ENCODE results near the gene KCNQ1.

Gene KCNQ1

DNA sequence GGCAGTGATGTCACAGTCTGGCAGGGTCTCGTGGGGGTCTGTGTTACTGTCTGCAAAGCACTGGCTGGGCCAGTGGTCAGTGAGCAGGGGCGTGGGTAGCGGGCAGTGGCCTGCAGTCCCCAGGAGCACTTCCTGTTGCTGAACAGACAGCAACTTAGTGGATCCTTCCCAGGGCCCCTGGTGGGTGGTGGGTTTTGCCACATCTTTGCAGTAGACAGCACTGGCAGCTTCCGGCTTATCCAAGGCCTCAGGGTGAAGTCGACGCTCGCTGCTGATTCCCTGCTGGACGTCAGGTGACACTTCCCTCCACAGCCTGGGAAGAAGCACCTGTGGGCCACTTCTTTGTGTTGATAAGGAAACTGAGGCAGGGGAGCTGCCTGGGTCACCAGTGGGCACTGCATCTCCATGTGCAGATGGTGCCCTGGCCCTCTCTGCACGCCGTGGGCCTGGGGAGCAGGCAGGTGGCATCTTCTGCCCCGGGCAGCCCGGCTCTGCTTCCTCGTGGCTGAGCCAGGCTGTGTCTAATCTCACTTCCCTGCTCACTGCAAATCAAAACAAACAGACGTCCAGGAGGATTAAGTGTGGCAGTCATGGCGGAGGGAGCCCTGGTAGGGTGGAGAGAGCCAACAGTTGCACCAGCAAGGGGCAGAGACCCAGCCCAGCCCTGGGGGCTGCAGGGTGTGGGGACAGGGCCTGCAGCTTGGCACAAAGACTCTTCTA, 79.8 kb downstream of the KCNQ1 start:
- DNase-seq (ENCODE audit: low read depth), result no peak

DNA sequence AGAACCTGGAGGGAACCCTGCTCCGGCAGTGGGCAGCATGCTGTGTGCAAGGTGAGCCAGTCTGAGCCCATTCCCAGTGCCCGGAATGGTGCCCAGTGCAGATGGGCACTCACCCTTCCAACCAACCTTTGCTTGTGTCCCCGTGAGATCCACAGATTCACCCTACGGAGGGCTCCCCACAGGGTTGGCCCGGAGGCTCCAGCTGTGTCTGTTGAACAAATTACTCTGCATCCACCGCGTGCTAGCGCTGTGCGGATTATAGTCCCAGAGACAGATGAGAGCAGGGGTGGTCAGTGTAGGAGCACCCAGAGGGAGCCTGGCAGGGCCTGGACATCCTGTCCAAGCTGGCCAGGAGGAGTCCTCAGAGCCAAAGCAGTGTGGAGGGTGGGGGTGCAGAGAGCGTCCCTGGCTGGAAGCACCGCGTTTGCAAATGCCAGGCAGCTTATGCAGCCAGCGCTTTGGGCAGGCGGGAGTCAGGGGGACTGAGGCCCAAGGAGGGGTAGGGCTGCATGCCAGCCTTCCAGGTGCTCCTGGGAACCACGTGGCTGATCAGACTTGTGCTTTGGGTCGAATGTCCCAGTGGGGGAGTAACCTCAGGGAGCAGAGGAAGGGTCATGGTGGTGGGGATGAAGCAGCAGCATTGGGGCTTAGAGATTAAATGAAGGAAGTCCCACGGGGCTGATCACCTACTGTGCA, 80.5 kb downstream of the KCNQ1 start:
- no peak for DNase-seq (ENCODE audit: low read depth)

- no peak for DNase-seq (ENCODE audit: low read depth)
Measured at GRCh38 chr11:2525941-2526807, 81.4 kb downstream of the KCNQ1 start.

GRCh38 chr11:2526808-2527381, 82.1 kb downstream of the KCNQ1 start:
- DNase-seq (ENCODE audit: low read depth), result no peak

- DNase-seq (ENCODE audit: low read depth), result no peak
Measured at GRCh38 chr11:2527621-2528291, 82.9 kb downstream of the KCNQ1 start.

DNA sequence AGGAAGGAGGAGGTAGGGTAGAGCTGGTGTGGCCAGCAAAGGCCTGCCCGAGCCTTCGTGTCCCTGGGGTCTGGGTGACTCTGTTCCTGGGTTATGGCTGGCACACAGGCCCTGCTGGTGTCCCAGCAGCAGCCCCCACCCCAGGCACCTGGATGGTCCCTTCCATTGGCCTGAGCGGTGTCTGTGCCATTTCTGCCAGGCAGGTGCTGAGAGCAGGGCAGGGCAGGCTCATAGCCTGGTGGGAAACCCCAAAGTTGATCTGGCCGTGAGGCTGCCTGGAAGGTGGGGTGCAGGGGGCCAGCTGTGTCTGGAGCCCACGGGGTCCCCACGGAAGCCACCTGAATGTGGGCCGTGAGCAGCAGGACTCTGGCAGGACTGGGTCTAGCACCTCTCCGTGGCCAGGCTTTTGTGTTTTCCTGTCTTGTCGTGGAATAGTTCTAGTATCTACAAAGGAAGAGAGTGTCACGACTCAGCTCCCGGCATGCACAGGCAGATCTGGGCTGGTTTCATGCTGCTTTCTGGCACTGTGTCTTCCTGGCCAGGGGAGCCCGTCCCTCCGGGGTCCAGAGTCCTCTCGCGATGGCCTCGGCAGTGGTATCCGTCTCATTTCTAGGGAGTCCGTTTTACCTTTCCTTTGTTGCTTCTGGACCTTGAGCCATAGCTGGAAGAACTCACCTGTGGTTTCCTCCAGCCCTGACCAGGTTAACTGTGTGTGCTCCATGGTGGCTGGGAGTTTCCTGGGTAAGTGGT, 83.7 kb downstream of the KCNQ1 start:
- no peak for DNase-seq (ENCODE audit: low read depth)

GRCh38 chr11:2529173-2529572, 84.4 kb downstream of the KCNQ1 start:
- DNase-seq (ENCODE audit: low read depth), result no peak

DNA sequence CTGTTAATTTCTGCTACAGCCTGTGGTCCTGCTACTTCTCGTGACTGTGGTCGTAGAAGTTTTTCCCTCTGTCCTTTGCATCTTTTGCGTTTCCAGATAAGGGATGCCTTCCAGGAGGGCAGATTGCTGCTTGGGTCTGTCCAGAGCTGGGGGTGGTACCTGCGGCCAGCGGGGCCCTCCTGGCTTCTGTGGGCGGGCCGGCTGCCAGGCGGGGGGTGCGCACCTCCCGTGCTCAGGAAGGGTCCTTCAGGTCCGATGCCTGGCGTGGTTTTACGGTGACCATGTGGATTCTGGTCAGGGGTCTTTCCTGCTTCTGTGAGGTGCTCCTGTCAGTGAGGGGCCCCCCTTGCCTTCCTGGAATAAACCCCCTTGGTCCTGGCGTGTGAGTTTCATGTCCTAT, 84.8 kb downstream of the KCNQ1 start:
- no peak for DNase-seq (ENCODE audit: low read depth)

GRCh38 chr11:2530131-2530854, 85.5 kb downstream of the KCNQ1 start:
- no peak for DNase-seq (ENCODE audit: low read depth)

DNA sequence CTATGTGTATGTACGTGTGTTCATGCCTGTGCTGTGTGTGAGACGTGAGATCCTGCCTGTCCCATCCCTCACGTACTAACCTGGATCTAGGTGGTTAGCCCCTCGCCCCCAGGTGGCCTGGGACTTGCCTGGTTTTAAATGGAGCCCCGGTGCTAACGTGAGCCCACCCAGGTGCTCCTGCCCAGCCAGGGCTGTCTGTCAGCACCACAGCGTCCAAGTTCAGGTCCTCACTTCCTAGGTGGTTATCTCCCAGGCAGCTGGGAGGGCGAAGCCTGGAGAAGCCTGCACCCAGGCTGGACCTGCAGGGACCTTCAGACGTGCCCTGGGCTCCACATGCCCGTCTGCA, 86.0 kb downstream of the KCNQ1 start:
- no peak for DNase-seq (ENCODE audit: low read depth)

GRCh38 chr11:2531277-2531986, 86.6 kb downstream of the KCNQ1 start:
- no peak for DNase-seq (ENCODE audit: low read depth)

GRCh38 chr11:2531987-2532703, 87.3 kb downstream of the KCNQ1 start:
- DNase-seq (ENCODE audit: low read depth), result no peak

DNA sequence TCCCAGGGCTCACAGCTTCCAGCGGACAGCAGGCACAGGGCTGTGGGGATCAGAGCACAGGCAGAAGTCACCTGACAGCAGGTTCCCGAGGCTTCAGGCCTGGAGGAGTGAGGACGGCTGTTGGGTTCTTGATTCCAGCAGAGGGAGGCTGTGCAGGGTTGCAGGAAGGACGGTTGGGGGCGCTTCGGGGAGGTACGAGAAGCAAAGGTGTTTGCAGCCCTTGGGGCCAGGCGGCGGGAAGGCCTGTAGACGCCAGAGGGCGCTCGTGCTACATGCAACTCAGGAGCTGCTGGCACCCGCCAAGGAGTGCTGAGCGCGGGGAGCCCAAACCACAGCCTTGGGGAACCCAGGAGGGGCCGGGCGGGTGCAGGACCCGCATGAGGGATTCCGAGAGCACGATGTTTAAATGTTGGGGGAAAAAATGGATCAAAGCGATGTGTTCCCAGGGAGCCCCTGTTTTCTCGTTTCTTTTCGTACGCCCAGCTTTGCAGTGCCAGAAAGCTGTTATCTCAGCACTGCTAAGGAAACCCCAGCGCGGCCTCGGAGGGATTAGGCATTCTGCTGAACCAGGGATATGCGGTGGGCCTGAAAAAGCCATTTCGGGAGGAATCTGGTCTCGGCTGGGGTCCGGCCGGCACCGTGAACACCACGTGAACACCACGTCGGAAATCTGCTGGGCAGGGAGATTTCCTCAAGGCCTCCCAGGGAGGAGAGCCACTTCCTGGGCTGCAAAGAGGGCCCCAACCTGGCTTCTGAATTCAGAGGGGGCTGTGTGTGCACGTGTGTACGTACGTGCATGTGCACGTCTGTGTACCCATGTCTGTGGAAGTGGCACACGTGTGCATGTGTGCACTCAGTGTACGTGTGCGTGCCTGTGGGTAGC, 88.1 kb downstream of the KCNQ1 start:
- DNase-seq (ENCODE audit: low read depth), result no peak

- DNase-seq (ENCODE audit: low read depth), result peak; percentile 46
Measured at GRCh38 chr11:2533587-2534133, 88.9 kb downstream of the KCNQ1 start.

- DNase-seq (ENCODE audit: low read depth), result no peak
Measured at GRCh38 chr11:2534134-2534956, 89.5 kb downstream of the KCNQ1 start.

DNA sequence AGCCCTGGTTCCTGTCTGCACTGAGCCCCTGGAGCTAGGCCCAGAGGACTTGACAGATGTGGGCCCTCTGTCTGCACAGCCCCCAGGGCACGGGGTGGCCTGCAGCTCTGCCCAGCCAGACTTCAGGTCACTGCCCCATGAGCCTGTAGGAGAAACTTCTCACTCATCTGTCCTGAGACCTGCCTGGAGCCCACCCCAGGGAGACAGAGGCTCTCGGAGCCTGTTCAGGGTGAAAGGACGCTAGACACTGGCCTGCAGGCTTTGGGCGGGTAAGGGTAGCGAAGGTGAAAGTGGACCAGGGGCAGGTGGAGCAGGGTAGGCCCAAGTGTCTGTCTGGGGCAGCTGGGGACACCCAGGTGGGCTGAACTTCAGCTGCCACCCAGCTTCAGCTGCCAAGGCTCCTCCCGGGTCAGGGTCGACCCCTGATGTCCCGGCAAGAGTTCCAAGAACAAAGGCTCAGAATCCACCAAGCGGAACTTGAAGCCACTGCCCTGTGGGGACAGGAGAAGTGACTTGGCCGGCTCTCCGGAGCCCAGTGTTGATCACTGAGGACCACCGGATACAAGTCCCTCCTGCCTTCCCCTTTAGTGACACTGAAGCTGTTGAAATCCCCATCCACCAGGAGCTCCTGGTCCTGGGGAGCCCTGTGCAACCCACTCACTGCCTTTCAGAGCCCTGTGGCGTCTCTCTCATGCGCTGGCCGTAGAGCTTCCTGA, 90.3 kb downstream of the KCNQ1 start:
- DNase-seq (ENCODE audit: low read depth), result no peak
